HEK293T (cell line): ENCODE data around the gene GMDS.

Experiments used
- ARNT ChIP-seq: fragments of 450-650 bp; IDR thresholded peaks from 2 replicates; pipeline ENCODE4 v1.6.1; 2017; ENCODE audit warnings: mild to moderate bottlenecking
- BHLHE40 ChIP-seq: fragments of 450-650 bp; IDR thresholded peaks from 2 replicates; pipeline ENCODE4 v1.6.1; 2016; ENCODE audit warnings: mild to moderate bottlenecking, moderate library complexity, borderline replicate concordance
- FOXK2 ChIP-seq: fragments of 450-650 bp; IDR thresholded peaks from 2 replicates; pipeline ENCODE4 v1.6.1; 2016; ENCODE audit warnings: mild to moderate bottlenecking
- HDGF ChIP-seq: fragments of 450-650 bp; IDR thresholded peaks from 2 replicates; pipeline ENCODE4 v1.6.1; 2017; ENCODE audit warnings: antibody characterized with exemption, borderline replicate concordance
- L3MBTL2 ChIP-seq: fragments of 450-650 bp; conservative IDR thresholded peaks from 2 replicates; pipeline ENCODE4 v1.6.1; 2016; ENCODE audit warnings: mild to moderate bottlenecking
- PKNOX1 ChIP-seq: fragments of 450-650 bp; IDR thresholded peaks from 2 replicates; pipeline ENCODE4 v1.6.1; 2016
- SP1 ChIP-seq: fragments of 450-650 bp; IDR thresholded peaks from 2 replicates; pipeline ENCODE4 v1.6.1; 2017

GRCh38 chr6:2194643-2195042 is 50.8 kb downstream of the GMDS start:
- TF ChIP-seq HDGF (no peak), ARNT (no peak), PKNOX1 (no peak), SP1 (no peak), FOXK2 (no peak), BHLHE40 (no peak), L3MBTL2 (no peak)
